Astrocyte (in vitro differentiated cells and primary cell): ENCODE results near the gene LITAF.
"Not testable (repeated sequence)": the region's sequence is repeated elsewhere in the genome, so short reads cannot be mapped to it uniquely, and the experiment has no call there.

Experiments used
- EZH2 ChIP-seq: IDR thresholded peaks from 2 replicates; pipeline ENCODE4 v1.6.1; 2012; ENCODE audit warnings: mild to moderate bottlenecking, low read length, inconsistent platforms; ENCODE audit not compliant: insufficient read depth
- TF ChIP-seq, protein P1 (sequence below): IDR thresholded peaks from 2 replicates; pipeline ENCODE4 v1.5.1; 2011; ENCODE audit warnings: low read depth, mild to moderate bottlenecking, inconsistent platforms, low read length, moderate library complexity; ENCODE audit not compliant: insufficient read depth

GRCh38 chr16:11513366-11513765 is 73.4 kb downstream of the LITAF start:
- TF ChIP-seq, protein P1, sequence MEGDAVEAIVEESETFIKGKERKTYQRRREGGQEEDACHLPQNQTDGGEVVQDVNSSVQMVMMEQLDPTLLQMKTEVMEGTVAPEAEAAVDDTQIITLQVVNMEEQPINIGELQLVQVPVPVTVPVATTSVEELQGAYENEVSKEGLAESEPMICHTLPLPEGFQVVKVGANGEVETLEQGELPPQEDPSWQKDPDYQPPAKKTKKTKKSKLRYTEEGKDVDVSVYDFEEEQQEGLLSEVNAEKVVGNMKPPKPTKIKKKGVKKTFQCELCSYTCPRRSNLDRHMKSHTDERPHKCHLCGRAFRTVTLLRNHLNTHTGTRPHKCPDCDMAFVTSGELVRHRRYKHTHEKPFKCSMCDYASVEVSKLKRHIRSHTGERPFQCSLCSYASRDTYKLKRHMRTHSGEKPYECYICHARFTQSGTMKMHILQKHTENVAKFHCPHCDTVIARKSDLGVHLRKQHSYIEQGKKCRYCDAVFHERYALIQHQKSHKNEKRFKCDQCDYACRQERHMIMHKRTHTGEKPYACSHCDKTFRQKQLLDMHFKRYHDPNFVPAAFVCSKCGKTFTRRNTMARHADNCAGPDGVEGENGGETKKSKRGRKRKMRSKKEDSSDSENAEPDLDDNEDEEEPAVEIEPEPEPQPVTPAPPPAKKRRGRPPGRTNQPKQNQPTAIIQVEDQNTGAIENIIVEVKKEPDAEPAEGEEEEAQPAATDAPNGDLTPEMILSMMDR: not testable (repeated sequence)
- TF ChIP-seq EZH2: not testable (repeated sequence)
